Measurements from ENCODE around the gene RAD17.
"Not testable (repeated sequence)": the region's sequence is repeated elsewhere in the genome, so short reads cannot be mapped to it uniquely, and the experiment has no call there.

RAD17 gene

GRCh38 chr5:69350664-69351063 is 19.0 kb upstream of the RAD17 start:
- Histone ChIP-seq H3K27me3 (ENCODE audit: low read depth, low read length) (no peaks in the 10 kb centered on the region), H3K4me1 (ENCODE audit: control insufficient read depth in 1 of 2, insufficient read depth in 2 of 2, low read length in 2 of 2) (no peaks in the 10 kb centered on the region), H3K9me3 (ENCODE audit: control insufficient read depth in 1 of 2, low read length in 2 of 2) (no peaks in the 10 kb centered on the region), H3K4me3 (ENCODE audit: low read depth in 1 of 2, low read length in 2 of 2) (no peak overlapping the region), H3K27ac (ENCODE audit: low read length) (no peak overlapping the region), H3K36me3 (ENCODE audit: control insufficient read depth in 1 of 2, insufficient read depth in 2 of 2, low read length in 2 of 2) (peaks cover 14 to 32% of the 10 kb centered on the region in 2 donors)

- H3K4me1 ChIP-seq (ENCODE audit: control insufficient read depth in 1 of 2, insufficient read depth in 2 of 2, low read length in 2 of 2): no peaks in the 10 kb centered on the region
- H3K36me3 ChIP-seq (ENCODE audit: control insufficient read depth in 1 of 2, insufficient read depth in 2 of 2, low read length in 2 of 2): peaks cover 7 to 20% of the 10 kb centered on the region in 2 donors
- no peaks in the 10 kb centered on the region for H3K27me3 ChIP-seq (ENCODE audit: low read depth, low read length)
- no peaks in the 10 kb centered on the region for H3K9me3 ChIP-seq (ENCODE audit: control insufficient read depth in 1 of 2, low read length in 2 of 2)
- no peak overlapping the region for H3K4me3 ChIP-seq (ENCODE audit: low read depth in 1 of 2, low read length in 2 of 2)
- no peak overlapping the region for H3K27ac ChIP-seq (ENCODE audit: low read length)
Measured at GRCh38 chr5:69359699-69360098, 9.9 kb upstream of the RAD17 start.

- no peaks in the 10 kb centered on the region for H3K9me3 ChIP-seq (ENCODE audit: control insufficient read depth in 1 of 2, low read length in 2 of 2)
- H3K36me3 ChIP-seq (ENCODE audit: control insufficient read depth in 1 of 2, insufficient read depth in 2 of 2, low read length in 2 of 2): peaks cover 8 to 14% of the 10 kb centered on the region in 2 donors
Measured at GRCh38 chr5:69360442-69360841, 9.2 kb upstream of the RAD17 start.

GRCh38 chr5:69364414-69364813 is 5.2 kb upstream of the RAD17 start:
- Histone ChIP-seq H3K4me3 (ENCODE audit: low read depth in 1 of 2, low read length in 2 of 2) (no peak overlapping the region), H3K27me3 (ENCODE audit: low read depth, low read length) (no peaks in the 10 kb centered on the region), H3K27ac (ENCODE audit: low read length) (no peak overlapping the region), H3K4me1 (ENCODE audit: control insufficient read depth in 1 of 2, insufficient read depth in 2 of 2, low read length in 2 of 2) (peaks cover 0 to 9% of the 10 kb centered on the region in 2 donors), H3K36me3 (ENCODE audit: control insufficient read depth in 1 of 2, insufficient read depth in 2 of 2, low read length in 2 of 2) (peaks cover 17 to 25% of the 10 kb centered on the region in 2 donors), H3K9me3 (ENCODE audit: control insufficient read depth in 1 of 2, low read length in 2 of 2) (no peaks in the 10 kb centered on the region)

More at GRCh38 chr5:69360442-69360841, 9.2 kb upstream of the RAD17 start:
- no peak overlapping the region for H3K27ac ChIP-seq (ENCODE audit: low read length)
- H3K4me1 ChIP-seq (ENCODE audit: control insufficient read depth in 1 of 2, insufficient read depth in 2 of 2, low read length in 2 of 2): no peaks in the 10 kb centered on the region
- H3K4me3 ChIP-seq (ENCODE audit: low read depth in 1 of 2, low read length in 2 of 2): no peak overlapping the region
- H3K27me3 ChIP-seq (ENCODE audit: low read depth, low read length): no peaks in the 10 kb centered on the region

- Histone ChIP-seq H3K36me3 (ENCODE audit: control insufficient read depth in 1 of 2, insufficient read depth in 2 of 2, low read length in 2 of 2) (peaks cover 17 to 27% of the 10 kb centered on the region in 2 donors), H3K27ac (ENCODE audit: low read length) (no peak overlapping the region), H3K9me3 (ENCODE audit: control insufficient read depth in 1 of 2, low read length in 2 of 2) (no peaks in the 10 kb centered on the region), H3K4me3 (ENCODE audit: low read depth in 1 of 2, low read length in 2 of 2) (no peak overlapping the region), H3K27me3 (ENCODE audit: low read depth, low read length) (no peaks in the 10 kb centered on the region), H3K4me1 (ENCODE audit: control insufficient read depth in 1 of 2, insufficient read depth in 2 of 2, low read length in 2 of 2) (peaks cover 0 to 9% of the 10 kb centered on the region in 2 donors)
Measured at GRCh38 chr5:69364850-69365249, 4.8 kb upstream of the RAD17 start.

- H3K9me3 ChIP-seq (ENCODE audit: control insufficient read depth in 1 of 2, low read length in 2 of 2): no peaks in the 10 kb centered on the region
- no peaks in the 10 kb centered on the region for H3K27me3 ChIP-seq (ENCODE audit: low read depth, low read length)
- peak overlapping the region; percentile 96 for H3K27ac ChIP-seq (ENCODE audit: low read length)
- peaks cover 17 to 26% of the 10 kb centered on the region in 2 donors for H3K36me3 ChIP-seq (ENCODE audit: control insufficient read depth in 1 of 2, insufficient read depth in 2 of 2, low read length in 2 of 2)
- H3K4me1 ChIP-seq (ENCODE audit: control insufficient read depth in 1 of 2, insufficient read depth in 2 of 2, low read length in 2 of 2): peaks cover 0 to 25% of the 10 kb centered on the region in 2 donors
- H3K4me3 ChIP-seq (ENCODE audit: low read depth in 1 of 2, low read length in 2 of 2): peak overlapping the region; percentile 77 to 95
Measured at GRCh38 chr5:69367697-69368279, 1.8 kb upstream of the RAD17 start.

GRCh38 chr5:69368458-69369339 is 919 bp upstream of the RAD17 start:
- Histone ChIP-seq H3K27me3 (ENCODE audit: low read depth, low read length) (no peaks in the 10 kb centered on the region), H3K36me3 (ENCODE audit: control insufficient read depth in 1 of 2, insufficient read depth in 2 of 2, low read length in 2 of 2) (peaks cover 17 to 19% of the 10 kb centered on the region in 2 donors), H3K4me1 (ENCODE audit: control insufficient read depth in 1 of 2, insufficient read depth in 2 of 2, low read length in 2 of 2) (peaks cover 0 to 25% of the 10 kb centered on the region in 2 donors), H3K27ac (ENCODE audit: low read length) (peak overlapping the region; percentile 96), H3K4me3 (ENCODE audit: low read depth in 1 of 2, low read length in 2 of 2) (peak overlapping the region; percentile 77 to 95), H3K9me3 (ENCODE audit: control insufficient read depth in 1 of 2, low read length in 2 of 2) (no peaks in the 10 kb centered on the region)

- peak overlapping the region; percentile 77 to 95 for H3K4me3 ChIP-seq (ENCODE audit: low read depth in 1 of 2, low read length in 2 of 2)
- H3K27ac ChIP-seq (ENCODE audit: low read length): peak overlapping the region; percentile 96
- peaks cover 13 to 24% of the 10 kb centered on the region in 2 donors for H3K36me3 ChIP-seq (ENCODE audit: control insufficient read depth in 1 of 2, insufficient read depth in 2 of 2, low read length in 2 of 2)
Measured at GRCh38 chr5:69370335-69370734, 717 bp downstream of the RAD17 start.

GRCh38 chr5:69372394-69372793 is 2.8 kb downstream of the RAD17 start:
- H3K9me3 ChIP-seq (ENCODE audit: control insufficient read depth in 1 of 2, low read length in 2 of 2): no peaks in the 10 kb centered on the region
- peaks cover 0 to 25% of the 10 kb centered on the region in 2 donors for H3K4me1 ChIP-seq (ENCODE audit: control insufficient read depth in 1 of 2, insufficient read depth in 2 of 2, low read length in 2 of 2)
- H3K27me3 ChIP-seq (ENCODE audit: low read depth, low read length): no peaks in the 10 kb centered on the region
- peaks cover 8 to 27% of the 10 kb centered on the region in 2 donors for H3K36me3 ChIP-seq (ENCODE audit: control insufficient read depth in 1 of 2, insufficient read depth in 2 of 2, low read length in 2 of 2)
- no peak overlapping the region for H3K27ac ChIP-seq (ENCODE audit: low read length)
- H3K4me3 ChIP-seq (ENCODE audit: low read depth in 1 of 2, low read length in 2 of 2): no peak overlapping the region

More at GRCh38 chr5:69370335-69370734, 717 bp downstream of the RAD17 start:
- H3K4me1 ChIP-seq (ENCODE audit: control insufficient read depth in 1 of 2, insufficient read depth in 2 of 2, low read length in 2 of 2): peaks cover 0 to 25% of the 10 kb centered on the region in 2 donors
- not testable (repeated sequence) for H3K27me3 ChIP-seq (ENCODE audit: low read depth, low read length); H3K9me3 ChIP-seq (ENCODE audit: control insufficient read depth in 1 of 2, low read length in 2 of 2)

GRCh38 chr5:69374911-69375446 is 5.4 kb downstream of the RAD17 start:
- Histone ChIP-seq H3K36me3 (ENCODE audit: control insufficient read depth in 1 of 2, insufficient read depth in 2 of 2, low read length in 2 of 2) (peaks cover 15 to 26% of the 10 kb centered on the region in 2 donors), H3K27ac (ENCODE audit: low read length) (no peak overlapping the region), H3K9me3 (ENCODE audit: control insufficient read depth in 1 of 2, low read length in 2 of 2) (no peaks in the 10 kb centered on the region), H3K4me3 (ENCODE audit: low read depth in 1 of 2, low read length in 2 of 2) (no peak overlapping the region), H3K4me1 (ENCODE audit: control insufficient read depth in 1 of 2, insufficient read depth in 2 of 2, low read length in 2 of 2) (peaks cover 0 to 17% of the 10 kb centered on the region in 2 donors), H3K27me3 (ENCODE audit: low read depth, low read length) (no peaks in the 10 kb centered on the region)

GRCh38 chr5:69378376-69378775 is 8.8 kb downstream of the RAD17 start:
- Histone ChIP-seq H3K27me3 (ENCODE audit: low read depth, low read length) (no peaks in the 10 kb centered on the region), H3K4me1 (ENCODE audit: control insufficient read depth in 1 of 2, insufficient read depth in 2 of 2, low read length in 2 of 2) (no peaks in the 10 kb centered on the region), H3K27ac (ENCODE audit: low read length) (no peak overlapping the region), H3K36me3 (ENCODE audit: control insufficient read depth in 1 of 2, insufficient read depth in 2 of 2, low read length in 2 of 2) (peaks cover 31 to 47% of the 10 kb centered on the region in 2 donors), H3K9me3 (ENCODE audit: control insufficient read depth in 1 of 2, low read length in 2 of 2) (no peaks in the 10 kb centered on the region), H3K4me3 (ENCODE audit: low read depth in 1 of 2, low read length in 2 of 2) (no peak overlapping the region)
